SK-N-SH (cell line): ENCODE data around the gene SGCA. TPM values are rescaled to one million over a fixed set of nuclear protein-coding genes. Genes with fewer than 3 reads are reported as not detected.

Experiments used
- CTCF ChIA-PET: fragments of 300-600, 350-600 bp; formaldehyde crosslinking; extraction: SDS; loops from one replicate; lab custom pipeline; 2021; lab: Yijun Ruan, JAX
- POLR2A ChIA-PET: fragments of 350-600 bp; sonication (Branson Sonifier 250); formaldehyde crosslinking; extraction: SDS; loops from one replicate; lab custom pipeline; 2020; ENCODE audit warnings: antibody characterized with exemption, inconsistent platforms; lab: Yijun Ruan, JAX
- DNase-seq: peaks from one replicate; pipeline ENCODE4 v3.0.0; 2012
- H2AFZ ChIP-seq: fragments of 200-600 bp; sonication (generic); 2 replicates; pipeline ENCODE4 v1.8.1; 2016; ENCODE audit warnings: antibody characterized with exemption, mild to moderate bottlenecking, low read depth
- H3F3A ChIP-seq: fragments of 200-600 bp; sonication (generic); replicated peaks from 2 replicates; pipeline ENCODE3; 2016; ENCODE audit warnings: antibody characterized with exemption, mild to moderate bottlenecking; ENCODE audit not compliant: insufficient read depth
- H3K27ac ChIP-seq, 2 experiments: fragments of 200-500 bp in 1 of 2; fragments of 200-600 bp in 1 of 2; sonication (Bioruptor generic) in 1 of 2; sonication (generic), shearing (Covaris generic) in 1 of 2; 2 replicates each; pipeline versions ENCODE4 v1.5.1 to v1.6.1; 2014 to 2016; ENCODE audit warnings: low read depth in 2 of 2, inconsistent platforms in 1 of 2, low read length in 1 of 2, mild to moderate bottlenecking in 1 of 2, mixed read lengths in 1 of 2
- H3K27me3 ChIP-seq: fragments of 200-600 bp; sonication (generic), shearing (Covaris generic); 2 replicates; pipeline ENCODE4 v1.6.1; 2016; ENCODE audit warnings: mixed run types; ENCODE audit not compliant: insufficient read depth
- H3K36me3 ChIP-seq, 2 experiments: fragments of 200-500 bp in 1 of 2; fragments of 200-600 bp in 1 of 2; sonication (Bioruptor generic) in 1 of 2; sonication (generic) in 1 of 2; replicated peaks in 1 of 2; 2 replicates each; pipeline versions ENCODE3 to v1.5.1; 2014 to 2016; ENCODE audit warnings: low read length in 1 of 2, mild to moderate bottlenecking in 1 of 2; ENCODE audit not compliant: insufficient read depth in 2 of 2, control insufficient read depth in 1 of 2
- H3K4me1 ChIP-seq, 2 experiments: fragments of 200-500 bp in 1 of 2; fragments of 200-600 bp in 1 of 2; sonication (Bioruptor generic) in 1 of 2; sonication (generic), shearing (Covaris generic) in 1 of 2; 2 replicates each; pipeline versions ENCODE4 v1.5.1 to v1.6.1; 2014 to 2016; ENCODE audit warnings: low read depth in 1 of 2, low read length in 1 of 2, mixed run types in 1 of 2; ENCODE audit not compliant: insufficient read depth in 2 of 2, control insufficient read depth in 1 of 2
- H3K4me2 ChIP-seq: fragments of 200-600 bp; sonication (generic), shearing (Covaris generic); 2 replicates; pipeline ENCODE4 v1.6.1; 2017; ENCODE audit warnings: mixed run types
- H3K4me3 ChIP-seq, 2 experiments: fragments of 200-500 bp in 1 of 2; fragments of 200-600 bp in 1 of 2; sonication (Bioruptor generic) in 1 of 2; sonication (generic), shearing (Covaris generic) in 1 of 2; 2 replicates each; pipeline versions ENCODE4 v1.5.1 to v1.8.1; 2014 to 2016; ENCODE audit warnings: low read depth in 2 of 2, inconsistent platforms in 1 of 2, low read length in 1 of 2, mild to moderate bottlenecking in 1 of 2, mixed read lengths in 1 of 2, moderate library complexity in 1 of 2
- H3K79me2 ChIP-seq: fragments of 200-600 bp; sonication (generic); 2 replicates; pipeline ENCODE4 v1.8.1; 2017; ENCODE audit warnings: mild to moderate bottlenecking; ENCODE audit not compliant: insufficient read depth
- H3K9ac ChIP-seq: fragments of 200-600 bp; sonication (generic); 2 replicates; pipeline ENCODE4 v1.6.1; 2017; ENCODE audit warnings: mixed run types
- H3K9me2 ChIP-seq: fragments of 200-600 bp; sonication (generic); 2 replicates; pipeline ENCODE4 v1.6.1; 2017; ENCODE audit warnings: mixed run types
- H3K9me3 ChIP-seq: fragments of 200-600 bp; sonication (generic); 2 replicates; pipeline ENCODE4 v1.6.1; 2017; ENCODE audit warnings: mixed run types, mild to moderate bottlenecking, moderate library complexity
- H4K20me1 ChIP-seq: fragments of 200-600 bp; sonication (generic); 2 replicates; pipeline ENCODE4 v1.6.1; 2017; ENCODE audit warnings: mild to moderate bottlenecking, mixed run types; ENCODE audit not compliant: insufficient read depth
- ELF1 ChIP-seq: IDR thresholded peaks from 2 replicates; pipeline ENCODE4 v1.4.0; 2012
- GATA2 ChIP-seq: sonication (generic); formaldehyde crosslinking; IDR thresholded peaks from 2 replicates; pipeline ENCODE4 v1.5.0; 2020; ENCODE audit warnings: mild to moderate bottlenecking, missing genetic modification reagents
- JUND ChIP-seq: IDR thresholded peaks from 2 replicates; pipeline ENCODE4 v1.4.0; 2012
- MEF2A ChIP-seq: IDR thresholded peaks from 2 replicates; pipeline ENCODE4 v1.4.0; 2012; ENCODE audit warnings: low read depth, borderline replicate concordance
- NFIC ChIP-seq: IDR thresholded peaks from 2 replicates; pipeline ENCODE4 v1.4.0; 2012; ENCODE audit warnings: borderline replicate concordance
- RAD21 ChIP-seq: IDR thresholded peaks from 2 replicates; pipeline ENCODE4 v1.6.1; 2012; ENCODE audit warnings: mild to moderate bottlenecking, low read length
- RFX5 ChIP-seq: IDR thresholded peaks from 2 replicates; pipeline ENCODE4 v1.6.1; 2012; ENCODE audit warnings: mild to moderate bottlenecking, improper control_type of control experiment, low read length
- RXRA ChIP-seq: IDR thresholded peaks from 2 replicates; pipeline ENCODE4 v1.4.0; 2012; ENCODE audit warnings: low read depth, mild to moderate bottlenecking, borderline replicate concordance
- SMC3 ChIP-seq: IDR thresholded peaks from 2 replicates; pipeline ENCODE4 v1.6.1; 2012; ENCODE audit warnings: low read depth, low read length, improper control_type of control experiment
- TAF1 ChIP-seq: IDR thresholded peaks from 2 replicates; pipeline ENCODE4 v1.6.1; 2012; ENCODE audit warnings: low read depth, mild to moderate bottlenecking, low read length, moderate library complexity, borderline replicate concordance
- TCF12 ChIP-seq: IDR thresholded peaks from 2 replicates; pipeline ENCODE4 v1.4.0; 2012
- YY1 ChIP-seq: IDR thresholded peaks from 2 replicates; pipeline ENCODE4 v1.4.0; 2012; ENCODE audit warnings: low read depth, mild to moderate bottlenecking
- whole genome bisulfite sequencing: methylation state at CpG from one replicate; pipeline ENCODE4 v1.1.6; 2017; ENCODE audit warnings: low lambda C conversion rate; 5-methylcytosine and 5-hydroxymethylcytosine counted together
- polyA plus RNA-seq, 3 experiments: library from polyadenylated mRNA; depleted of rRNA; stranded (reverse); fragments of >200 nt; gene quantifications; 2 replicates each; pipeline ENCODE4 v1.2.3, GENCODE V29; 2012
- TF ChIP-seq, protein P1 (sequence below): fragments of 200-600 bp; sonication (generic); IDR thresholded peaks from 2 replicates; pipeline ENCODE4 v1.6.1; 2017; ENCODE audit warnings: antibody characterized with exemption, mild to moderate bottlenecking, moderate library complexity
- TF ChIP-seq, protein P2 (sequence below): fragments of 150-350 bp; IDR thresholded peaks from 2 replicates; pipeline ENCODE4 v1.6.1; 2017; ENCODE audit warnings: antibody characterized with exemption, low read length, low read depth, borderline replicate concordance
- TF ChIP-seq, protein P3 (sequence below): IDR thresholded peaks from 2 replicates; pipeline ENCODE4 v1.4.0; 2012; ENCODE audit warnings: low read depth, borderline replicate concordance
- TF ChIP-seq, protein P4 (sequence below): IDR thresholded peaks from 2 replicates; pipeline ENCODE4 v1.4.0; 2012; ENCODE audit warnings: low read depth

Gene SGCA
- polyA plus RNA-seq, 1 of the 3 experiments (the other 2 are of a cell fraction), result not detected

DNA sequence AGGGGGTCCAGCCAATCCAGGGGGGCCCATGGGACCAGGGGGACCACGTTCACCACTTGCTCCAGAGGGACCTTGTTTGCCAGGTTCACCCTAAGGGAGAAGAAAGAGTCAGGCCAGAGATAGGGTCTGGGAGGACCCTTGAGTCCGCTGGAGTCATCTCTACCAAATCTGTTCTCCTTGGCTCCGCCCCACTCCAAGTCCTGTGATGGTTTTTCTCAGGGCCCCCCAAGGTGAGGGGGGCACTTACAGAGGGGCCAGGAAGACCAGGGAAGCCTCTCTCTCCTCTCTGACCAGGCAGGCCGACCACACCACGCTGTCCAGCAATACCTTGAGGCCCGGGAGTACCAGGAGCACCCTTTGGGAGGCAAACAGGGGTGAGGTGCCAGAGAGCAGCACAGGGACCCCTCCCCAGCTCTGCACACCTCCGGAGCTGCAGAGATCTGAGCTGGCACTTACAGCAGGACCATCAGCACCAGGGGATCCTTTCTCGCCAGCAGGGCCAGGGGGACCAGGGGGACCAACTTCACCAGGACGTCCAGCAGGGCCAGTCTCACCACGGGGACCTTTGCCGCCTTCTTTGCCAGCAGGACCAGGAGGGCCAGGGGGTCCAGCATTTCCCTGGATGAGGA is 23.2 kb downstream of the SGCA start:
- Histone ChIP-seq H3K79me2 (peaks cover 44% of the 10 kb centered on the region), H3K36me3 (peaks cover 95 to 96% of the 10 kb centered on the region in 2 experiments), H3K9me3 (no peaks in the 10 kb centered on the region), H3K4me2 (no peak overlapping the region), H3K27me3 (no peaks in the 10 kb centered on the region), H4K20me1 (peaks cover 100% of the 10 kb centered on the region), H3K9ac (no peak overlapping the region), H2AFZ (no peak overlapping the region), H3K4me1 (peaks cover 8 to 18% of the 10 kb centered on the region in 2 experiments; a peak in 2 of 4 replicates), H3K9me2 (no peaks in the 10 kb centered on the region), H3K4me3 (no peak overlapping the region), H3K27ac (peak overlapping the region in 1 of 2 experiments; percentile 100; a peak in 2 of 4 replicates), H3F3A (peaks cover 100% of the 10 kb centered on the region)
- 86% methylated on average over 8 of the region's 11 CpGs for WGBS
- TF ChIP-seq, protein P1, sequence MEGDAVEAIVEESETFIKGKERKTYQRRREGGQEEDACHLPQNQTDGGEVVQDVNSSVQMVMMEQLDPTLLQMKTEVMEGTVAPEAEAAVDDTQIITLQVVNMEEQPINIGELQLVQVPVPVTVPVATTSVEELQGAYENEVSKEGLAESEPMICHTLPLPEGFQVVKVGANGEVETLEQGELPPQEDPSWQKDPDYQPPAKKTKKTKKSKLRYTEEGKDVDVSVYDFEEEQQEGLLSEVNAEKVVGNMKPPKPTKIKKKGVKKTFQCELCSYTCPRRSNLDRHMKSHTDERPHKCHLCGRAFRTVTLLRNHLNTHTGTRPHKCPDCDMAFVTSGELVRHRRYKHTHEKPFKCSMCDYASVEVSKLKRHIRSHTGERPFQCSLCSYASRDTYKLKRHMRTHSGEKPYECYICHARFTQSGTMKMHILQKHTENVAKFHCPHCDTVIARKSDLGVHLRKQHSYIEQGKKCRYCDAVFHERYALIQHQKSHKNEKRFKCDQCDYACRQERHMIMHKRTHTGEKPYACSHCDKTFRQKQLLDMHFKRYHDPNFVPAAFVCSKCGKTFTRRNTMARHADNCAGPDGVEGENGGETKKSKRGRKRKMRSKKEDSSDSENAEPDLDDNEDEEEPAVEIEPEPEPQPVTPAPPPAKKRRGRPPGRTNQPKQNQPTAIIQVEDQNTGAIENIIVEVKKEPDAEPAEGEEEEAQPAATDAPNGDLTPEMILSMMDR, result no peak
- no peak for TF ChIP-seq GATA2 (CRISPR knock-in tag)
- TF ChIP-seq, protein P2, sequence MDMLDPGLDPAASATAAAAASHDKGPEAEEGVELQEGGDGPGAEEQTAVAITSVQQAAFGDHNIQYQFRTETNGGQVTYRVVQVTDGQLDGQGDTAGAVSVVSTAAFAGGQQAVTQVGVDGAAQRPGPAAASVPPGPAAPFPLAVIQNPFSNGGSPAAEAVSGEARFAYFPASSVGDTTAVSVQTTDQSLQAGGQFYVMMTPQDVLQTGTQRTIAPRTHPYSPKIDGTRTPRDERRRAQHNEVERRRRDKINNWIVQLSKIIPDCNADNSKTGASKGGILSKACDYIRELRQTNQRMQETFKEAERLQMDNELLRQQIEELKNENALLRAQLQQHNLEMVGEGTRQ, result no peak
- TF ChIP-seq, protein P3, sequence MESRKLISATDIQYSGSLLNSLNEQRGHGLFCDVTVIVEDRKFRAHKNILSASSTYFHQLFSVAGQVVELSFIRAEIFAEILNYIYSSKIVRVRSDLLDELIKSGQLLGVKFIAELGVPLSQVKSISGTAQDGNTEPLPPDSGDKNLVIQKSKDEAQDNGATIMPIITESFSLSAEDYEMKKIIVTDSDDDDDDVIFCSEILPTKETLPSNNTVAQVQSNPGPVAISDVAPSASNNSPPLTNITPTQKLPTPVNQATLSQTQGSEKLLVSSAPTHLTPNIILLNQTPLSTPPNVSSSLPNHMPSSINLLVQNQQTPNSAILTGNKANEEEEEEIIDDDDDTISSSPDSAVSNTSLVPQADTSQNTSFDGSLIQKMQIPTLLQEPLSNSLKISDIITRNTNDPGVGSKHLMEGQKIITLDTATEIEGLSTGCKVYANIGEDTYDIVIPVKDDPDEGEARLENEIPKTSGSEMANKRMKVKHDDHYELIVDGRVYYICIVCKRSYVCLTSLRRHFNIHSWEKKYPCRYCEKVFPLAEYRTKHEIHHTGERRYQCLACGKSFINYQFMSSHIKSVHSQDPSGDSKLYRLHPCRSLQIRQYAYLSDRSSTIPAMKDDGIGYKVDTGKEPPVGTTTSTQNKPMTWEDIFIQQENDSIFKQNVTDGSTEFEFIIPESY, result no peak
- TF ChIP-seq TCF12, result no peak
- TF ChIP-seq RFX5, result no peak
- TF ChIP-seq MEF2A, result no peak
- TF ChIP-seq RXRA, result no peak
- no peak for TF ChIP-seq TAF1
- no peak for TF ChIP-seq JUND
- TF ChIP-seq, protein P4, sequence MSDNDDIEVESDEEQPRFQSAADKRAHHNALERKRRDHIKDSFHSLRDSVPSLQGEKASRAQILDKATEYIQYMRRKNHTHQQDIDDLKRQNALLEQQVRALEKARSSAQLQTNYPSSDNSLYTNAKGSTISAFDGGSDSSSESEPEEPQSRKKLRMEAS, result no peak
- no peak for TF ChIP-seq SMC3
- TF ChIP-seq YY1, result no peak
- no peak for TF ChIP-seq RAD21
- no peak for TF ChIP-seq NFIC
- no peak for TF ChIP-seq ELF1
- DNase-seq, result no peak
- ChIA-PET POLR2A (no interaction called here), CTCF (interaction anchor here (1.0 to 13.8 kb wide), 5 partner anchors 9 to 108 kb away, joined by 3 to 463 read pairs (median 3); partner anchors contain the start of genes COL1A1 and SGCA)
